T-helper 2 cell treated with Interferon-gamma antibody and Interleukin-4, amounts not matched to agents 5 μg/mL and 100 μg/mL, for 36 hours (primary cell): ENCODE data around the gene RANBP3.
A peak's percentile ranks its signal among the peaks of the same experiment; 100 is the strongest.

ENCODE experiments used
- DNase-seq: peaks from one replicate; pipeline ENCODE4 v3.0.0; 2021; ENCODE audit warnings: low spot score
- H3K27ac Mint-ChIP-seq: one replicate; pipeline ENCODE4 v1.8.0; 2021; ENCODE audit warnings: mild to moderate bottlenecking, mixed read lengths
- H3K27me3 Mint-ChIP-seq: one replicate; pipeline ENCODE4 v1.8.0; 2021; ENCODE audit warnings: low read depth, mixed read lengths
- H3K36me3 Mint-ChIP-seq: one replicate; pipeline ENCODE4 v1.8.0; 2021; ENCODE audit warnings: low read depth, mixed read lengths
- H3K4me1 Mint-ChIP-seq: one replicate; pipeline ENCODE4 v1.8.0; 2021; ENCODE audit warnings: low read depth, mixed read lengths
- H3K4me3 Mint-ChIP-seq: one replicate; pipeline ENCODE4 v1.8.0; 2022; ENCODE audit warnings: mild to moderate bottlenecking, moderate library complexity, mixed read lengths
- H3K9me3 Mint-ChIP-seq: one replicate; pipeline ENCODE4 v1.8.0; 2021; ENCODE audit warnings: mixed read lengths

Gene RANBP3

GRCh38 chr19:5918463-5919079 is 59.4 kb downstream of the RANBP3 start:
- no peak overlapping the region for H3K27ac Mint-ChIP-seq

GRCh38 chr19:5917431-5918107 is 60.4 kb downstream of the RANBP3 start:
- Mint-ChIP-seq H3K4me1 (no peaks in the 10 kb centered on the region), H3K36me3 (peaks cover 21% of the 10 kb centered on the region), H3K27me3 (no peaks in the 10 kb centered on the region), H3K4me3 (no peak overlapping the region), H3K9me3 (no peaks in the 10 kb centered on the region), H3K27ac (no peak overlapping the region)
- DNase-seq, result no peak

More at GRCh38 chr19:5918463-5919079, 59.4 kb downstream of the RANBP3 start:
- no peaks in the 10 kb centered on the region for H3K27me3 Mint-ChIP-seq
- H3K4me3 Mint-ChIP-seq, result no peak overlapping the region
- no peaks in the 10 kb centered on the region for H3K9me3 Mint-ChIP-seq
- peaks cover 26% of the 10 kb centered on the region for H3K36me3 Mint-ChIP-seq
- H3K4me1 Mint-ChIP-seq, result no peaks in the 10 kb centered on the region
- DNase-seq, result no peak

- Mint-ChIP-seq H3K9me3 (no peaks in the 10 kb centered on the region), H3K27ac (no peak overlapping the region), H3K4me3 (no peak overlapping the region), H3K27me3 (no peaks in the 10 kb centered on the region), H3K4me1 (no peaks in the 10 kb centered on the region), H3K36me3 (peaks cover 15% of the 10 kb centered on the region)
- no peak for DNase-seq
Measured at GRCh38 chr19:5916181-5916708, 61.7 kb downstream of the RANBP3 start.

DNA sequence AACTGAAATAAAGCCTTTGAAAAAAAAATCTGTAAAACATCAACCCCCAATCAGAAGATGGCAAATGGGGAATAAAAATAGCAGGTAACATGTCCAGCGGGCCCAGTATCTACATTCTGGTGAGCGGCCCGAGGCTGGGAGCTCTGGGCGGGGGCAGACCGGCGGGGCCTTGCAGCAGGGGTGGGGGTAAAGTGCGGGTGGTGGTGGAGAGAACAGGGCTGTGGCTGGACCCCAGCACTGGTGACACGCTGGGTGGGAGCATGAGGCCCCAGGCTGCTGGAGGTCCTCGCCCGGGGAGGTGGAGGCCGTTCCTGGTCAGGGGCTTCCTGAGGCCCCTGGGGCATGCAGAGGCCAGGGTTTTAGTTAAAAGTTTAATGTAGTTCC is 62.2 kb downstream of the RANBP3 start:
- DNase-seq, result no peak
- no peaks in the 10 kb centered on the region for H3K4me1 Mint-ChIP-seq
- peaks cover 15% of the 10 kb centered on the region for H3K36me3 Mint-ChIP-seq
- H3K27me3 Mint-ChIP-seq, result no peaks in the 10 kb centered on the region
- H3K4me3 Mint-ChIP-seq, result no peak overlapping the region
- no peak overlapping the region for H3K27ac Mint-ChIP-seq
- no peaks in the 10 kb centered on the region for H3K9me3 Mint-ChIP-seq

DNA sequence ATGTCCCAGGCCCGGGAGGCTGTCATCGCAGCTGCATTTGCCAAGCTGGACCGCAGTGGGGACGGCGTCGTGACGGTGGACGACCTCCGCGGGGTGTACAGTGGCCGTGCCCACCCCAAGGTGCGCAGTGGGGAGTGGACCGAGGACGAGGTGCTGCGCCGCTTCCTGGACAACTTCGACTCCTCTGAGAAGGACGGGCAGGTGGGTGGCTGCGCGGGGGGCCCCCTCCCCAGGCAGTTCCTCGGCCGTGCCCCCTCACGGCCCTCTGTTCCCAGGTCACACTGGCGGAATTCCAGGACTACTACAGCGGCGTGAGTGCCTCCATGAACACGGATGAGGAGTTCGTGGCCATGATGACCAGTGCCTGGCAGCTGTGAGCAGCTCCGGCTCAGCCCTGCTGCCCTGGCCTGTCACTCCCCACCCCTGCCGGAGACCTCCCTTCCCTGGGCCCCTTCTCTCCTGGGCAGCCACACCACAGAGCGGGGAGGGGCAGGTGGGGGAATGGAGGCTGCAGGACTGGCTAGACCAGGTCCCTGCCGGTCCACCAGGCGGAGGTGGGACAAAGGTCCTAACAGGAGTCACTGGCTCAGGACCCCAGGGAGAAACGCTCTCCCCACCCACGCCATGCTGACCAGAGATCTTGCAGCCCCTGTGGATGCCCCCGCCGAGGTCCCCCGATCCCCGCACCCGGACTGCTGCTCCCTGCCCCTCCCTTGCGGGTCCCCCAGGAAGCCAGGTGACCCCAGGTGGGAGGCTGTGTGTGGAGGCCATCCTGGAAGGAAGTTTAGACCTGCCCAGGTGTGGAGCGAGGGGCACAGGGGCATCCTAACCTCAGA is 62.8 kb downstream of the RANBP3 start:
- Mint-ChIP-seq H3K9me3 (no peaks in the 10 kb centered on the region), H3K4me1 (no peaks in the 10 kb centered on the region), H3K36me3 (peaks cover 14% of the 10 kb centered on the region), H3K27me3 (no peaks in the 10 kb centered on the region), H3K4me3 (no peak overlapping the region), H3K27ac (no peak overlapping the region)
- DNase-seq, result no peak

DNA sequence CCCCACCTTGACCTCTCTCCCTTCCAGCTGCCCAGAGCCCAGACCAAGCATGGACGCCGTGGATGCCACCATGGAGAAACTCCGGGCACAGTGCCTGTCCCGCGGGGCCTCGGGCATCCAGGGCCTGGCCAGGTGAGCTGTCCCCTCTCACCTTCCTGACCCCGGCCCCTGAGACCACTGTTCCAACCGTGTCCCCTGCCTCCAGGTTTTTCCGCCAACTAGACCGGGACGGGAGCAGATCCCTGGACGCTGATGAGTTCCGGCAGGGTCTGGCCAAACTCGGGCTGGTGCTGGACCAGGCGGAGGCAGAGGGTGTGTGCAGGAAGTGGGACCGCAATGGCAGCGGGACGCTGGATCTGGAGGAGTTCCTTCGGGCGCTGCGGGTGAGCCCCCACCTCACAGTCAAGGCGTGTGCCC is 63.6 kb downstream of the RANBP3 start:
- Mint-ChIP-seq H3K4me1 (no peaks in the 10 kb centered on the region), H3K9me3 (no peaks in the 10 kb centered on the region), H3K36me3 (peaks cover 16% of the 10 kb centered on the region), H3K27ac (no peak overlapping the region), H3K27me3 (no peaks in the 10 kb centered on the region), H3K4me3 (no peak overlapping the region)
- no peak for DNase-seq

- no peaks in the 10 kb centered on the region for H3K9me3 Mint-ChIP-seq
- H3K27me3 Mint-ChIP-seq, result no peaks in the 10 kb centered on the region
- H3K4me1 Mint-ChIP-seq, result no peaks in the 10 kb centered on the region
- peaks cover 16% of the 10 kb centered on the region for H3K36me3 Mint-ChIP-seq
- H3K27ac Mint-ChIP-seq, result no peak within 1 kb of the TSS
- H3K4me3 Mint-ChIP-seq, result no peak within 1 kb of the TSS
- DNase-seq, result no peak
Measured at GRCh38 chr19:5913739-5914357, 64.1 kb downstream of the RANBP3 start, which contains the start of gene CAPS. Gene CAPS, plus strand, starts transcription at chr19:5914254. Its CDS starts 153 bp downstream, at chr19:5914407.

DNA sequence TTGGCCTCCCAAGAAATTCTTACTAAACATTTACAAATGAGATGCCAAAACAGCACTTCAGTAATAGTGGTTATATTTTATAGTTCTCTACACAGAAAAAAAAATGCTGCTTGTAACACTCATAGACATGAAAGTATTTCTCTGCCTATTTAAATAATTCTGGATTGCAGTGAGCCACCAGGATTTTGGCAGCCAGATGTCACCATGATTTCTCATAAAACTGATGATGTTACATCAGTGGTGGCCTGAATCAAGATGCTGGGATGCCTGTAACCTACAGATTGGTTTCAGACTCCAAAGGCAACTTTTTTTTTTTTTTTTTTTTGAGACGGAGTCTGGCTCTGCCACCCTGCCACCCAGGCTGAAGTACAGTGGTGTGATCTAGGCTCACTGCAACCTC is 66.6 kb downstream of the RANBP3 start:
- no peak for DNase-seq
- Mint-ChIP-seq H3K4me3 (no peak overlapping the region), H3K27me3 (no peaks in the 10 kb centered on the region), H3K9me3 (no peaks in the 10 kb centered on the region), H3K36me3 (peaks cover 7% of the 10 kb centered on the region), H3K4me1 (peaks cover 3% of the 10 kb centered on the region), H3K27ac (no peak overlapping the region)

DNA sequence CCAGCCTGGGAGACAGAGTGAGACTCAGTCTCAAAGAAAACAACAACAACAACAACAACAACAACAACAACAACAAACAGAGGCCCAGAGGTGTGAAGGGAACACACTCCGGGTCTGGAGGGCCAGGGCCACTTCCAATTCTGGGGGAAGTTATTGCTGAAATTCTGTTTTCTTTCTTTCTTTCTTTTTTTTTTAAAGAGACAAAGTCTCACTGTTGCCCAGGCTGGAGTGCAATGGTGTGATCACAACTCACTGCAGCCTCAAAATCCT is 67.4 kb downstream of the RANBP3 start:
- Mint-ChIP-seq H3K4me3 (no peak overlapping the region), H3K9me3 (no peaks in the 10 kb centered on the region), H3K4me1 (peaks cover 4% of the 10 kb centered on the region), H3K27me3 (no peaks in the 10 kb centered on the region), H3K27ac (no peak overlapping the region), H3K36me3 (peaks cover 4% of the 10 kb centered on the region)
- no peak for DNase-seq

DNA sequence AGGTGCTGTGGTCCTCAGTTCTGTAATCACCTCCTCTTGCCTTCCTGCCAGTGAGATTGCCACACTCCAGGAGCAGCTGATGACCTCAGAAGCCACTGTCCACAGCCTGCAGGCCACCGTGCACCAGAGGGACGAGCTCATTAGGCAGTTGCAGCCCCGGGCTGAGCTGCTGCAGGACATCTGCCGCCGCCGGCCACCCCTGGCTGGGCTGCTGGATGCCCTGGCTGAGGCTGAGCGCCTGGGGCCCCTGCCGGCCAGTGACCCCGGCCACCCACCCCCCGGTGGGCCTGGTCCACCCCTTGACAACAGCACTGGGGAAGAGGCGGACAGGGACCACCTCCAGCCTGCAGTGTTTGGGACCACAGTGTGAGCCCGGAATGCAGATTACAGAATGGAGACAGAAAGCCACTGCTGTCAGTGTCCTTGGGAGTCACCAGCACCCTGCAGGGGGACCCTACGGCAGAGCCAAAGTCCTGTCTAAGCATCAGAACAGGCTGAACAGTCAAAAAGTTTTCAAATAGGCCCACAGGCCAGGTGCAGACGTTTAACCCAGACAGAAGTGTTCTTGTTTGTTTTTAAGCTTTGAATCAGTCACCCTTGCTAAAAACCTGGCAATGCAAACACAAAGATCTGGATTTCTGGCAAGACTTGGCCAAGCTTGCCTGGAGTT is 69.0 kb downstream of the RANBP3 start:
- no peak for DNase-seq
- Mint-ChIP-seq H3K36me3 (peaks cover 4% of the 10 kb centered on the region), H3K4me1 (peaks cover 4% of the 10 kb centered on the region), H3K27ac (no peak overlapping the region), H3K27me3 (no peaks in the 10 kb centered on the region), H3K4me3 (no peak overlapping the region), H3K9me3 (no peaks in the 10 kb centered on the region)

DNA sequence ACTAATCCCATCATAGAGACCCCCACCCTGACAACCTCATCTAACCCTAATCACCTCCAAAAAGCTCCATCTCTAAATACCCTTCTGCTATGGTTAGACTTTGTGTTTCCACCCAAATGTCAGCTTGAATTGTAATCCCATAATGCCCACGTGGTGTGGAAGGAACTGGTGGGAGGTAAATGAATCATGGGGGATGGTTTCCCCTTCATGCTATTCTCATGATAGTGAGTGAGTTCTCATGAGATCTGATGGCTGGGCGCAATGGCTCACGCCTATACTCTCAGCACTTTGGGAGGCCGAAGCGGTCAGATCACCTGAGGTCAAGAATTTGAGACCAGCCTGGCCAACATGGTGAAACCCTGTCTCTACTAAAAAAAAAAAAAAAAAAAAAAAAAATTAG is 70.7 kb downstream of the RANBP3 start:
- DNase-seq, result peak; percentile 34

DNA sequence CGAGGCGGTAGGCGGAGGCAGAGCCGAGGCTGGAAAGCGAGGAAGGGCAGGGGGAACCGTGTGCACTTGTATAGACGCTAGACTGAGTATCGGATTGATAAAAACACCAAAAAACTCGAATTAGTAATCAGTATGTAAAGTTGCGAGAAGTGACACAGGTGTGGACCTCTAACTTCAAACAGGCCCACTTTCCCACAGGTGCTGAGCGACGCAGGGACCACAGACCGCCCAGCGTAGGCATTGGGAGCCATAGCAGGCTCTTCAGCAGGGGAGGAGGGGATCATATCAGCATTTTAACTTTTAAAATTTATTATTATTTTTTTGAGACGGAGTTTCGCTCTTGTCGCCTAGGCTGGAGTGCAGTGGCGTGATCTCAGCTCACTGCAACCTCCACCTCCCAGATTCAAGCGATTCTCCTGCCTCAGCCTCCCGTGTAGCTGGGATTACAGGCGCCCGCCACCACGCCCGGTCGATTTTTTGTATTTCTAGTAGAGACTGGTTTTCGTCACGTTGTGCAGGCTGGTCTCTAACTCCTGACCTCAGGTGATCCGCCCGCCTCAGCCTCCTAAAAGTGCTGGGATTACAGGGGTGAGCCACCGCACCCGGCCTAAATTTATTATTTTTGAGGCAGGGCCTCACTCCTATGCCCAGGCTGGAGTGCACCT is 72.7 kb downstream of the RANBP3 start:
- DNase-seq, result no peak
- peak overlapping the region; percentile 93 for H3K4me3 Mint-ChIP-seq
- no peaks in the 10 kb centered on the region for H3K27me3 Mint-ChIP-seq
- peak overlapping the region; percentile 60 for H3K27ac Mint-ChIP-seq
- H3K9me3 Mint-ChIP-seq, result no peaks in the 10 kb centered on the region
- peaks cover 16% of the 10 kb centered on the region for H3K4me1 Mint-ChIP-seq
- H3K36me3 Mint-ChIP-seq, result peaks cover 14% of the 10 kb centered on the region

More for the DNA sequence above, 70.7 kb downstream of the RANBP3 start:
- Mint-ChIP-seq H3K36me3 (peaks cover 8% of the 10 kb centered on the region), H3K9me3 (no peaks in the 10 kb centered on the region), H3K27ac (no peak overlapping the region), H3K27me3 (no peaks in the 10 kb centered on the region), H3K4me3 (no peak overlapping the region), H3K4me1 (peaks cover 10% of the 10 kb centered on the region)
